HEK293 (cell line): Measurements from ENCODE around the gene TMEM259.

Source experiments
- BCL11B ChIP-seq: fragments of 450-650 bp; formaldehyde crosslinking; IDR thresholded peaks from 2 replicates; pipeline ENCODE4 v1.5.1; 2016; ENCODE audit warnings: low read depth, missing biosample characterization, missing genetic modification characterization
- ELK4 ChIP-seq: IDR thresholded peaks from 2 replicates; pipeline ENCODE4 v1.6.1; 2011; ENCODE audit warnings: mild to moderate bottlenecking, low read depth, low read length, borderline replicate concordance
- FEZF1 ChIP-seq: fragments of 450-650 bp; formaldehyde crosslinking; IDR thresholded peaks from 2 replicates; pipeline ENCODE4 v1.5.1; 2016; ENCODE audit warnings: missing biosample characterization, missing genetic modification characterization
- GFI1B ChIP-seq: fragments of 450-650 bp; formaldehyde crosslinking; IDR thresholded peaks from 2 replicates; pipeline ENCODE4 v1.5.1; 2016; ENCODE audit warnings: missing biosample characterization, missing genetic modification characterization
- HIC1 ChIP-seq: fragments of 450-650 bp; formaldehyde crosslinking; IDR thresholded peaks from 2 replicates; pipeline ENCODE4 v1.5.1; 2016; ENCODE audit warnings: missing biosample characterization, missing genetic modification characterization
- IKZF3 ChIP-seq: fragments of 450-650 bp; IDR thresholded peaks from 2 replicates; pipeline ENCODE4 v1.5.0; 2018; ENCODE audit warnings: missing biosample characterization, mild to moderate bottlenecking, missing genetic modification characterization, moderate library complexity
- KLF9 ChIP-seq: fragments of 450-650 bp; formaldehyde crosslinking; IDR thresholded peaks from 2 replicates; pipeline ENCODE4 v1.5.1; 2016; ENCODE audit warnings: missing biosample characterization, missing genetic modification characterization, low read depth
- SP2 ChIP-seq: fragments of 450-650 bp; formaldehyde crosslinking; IDR thresholded peaks from 2 replicates; pipeline ENCODE4 v1.5.1; 2016; ENCODE audit warnings: missing biosample characterization, missing genetic modification characterization
- TSHZ1 ChIP-seq: fragments of 450-650 bp; formaldehyde crosslinking; IDR thresholded peaks from 2 replicates; pipeline ENCODE4 v1.5.1; 2016; ENCODE audit warnings: missing biosample characterization, missing genetic modification characterization, borderline replicate concordance
- ZFHX2 ChIP-seq: fragments of 450-650 bp; formaldehyde crosslinking; conservative IDR thresholded peaks from 2 replicates; pipeline ENCODE4 v1.5.1; 2016; ENCODE audit warnings: missing biosample characterization, missing genetic modification characterization
- ZNF112 ChIP-seq: fragments of 450-650 bp; formaldehyde crosslinking; IDR thresholded peaks from 2 replicates; pipeline ENCODE4 v1.5.0; 2017; ENCODE audit warnings: missing biosample characterization, missing genetic modification characterization
- ZNF140 ChIP-seq: fragments of 450-650 bp; formaldehyde crosslinking; IDR thresholded peaks from 2 replicates; pipeline ENCODE4 v1.5.1; 2016; ENCODE audit warnings: missing biosample characterization, missing genetic modification characterization
- ZNF18 ChIP-seq: fragments of 450-650 bp; formaldehyde crosslinking; IDR thresholded peaks from 2 replicates; pipeline ENCODE4 v1.5.1; 2016; ENCODE audit warnings: missing biosample characterization, missing genetic modification characterization
- ZNF266 ChIP-seq: fragments of 450-650 bp; formaldehyde crosslinking; IDR thresholded peaks from 2 replicates; pipeline ENCODE4 v1.5.1; 2016; ENCODE audit warnings: missing biosample characterization, missing genetic modification characterization, low read depth
- ZNF280D ChIP-seq: fragments of 450-650 bp; formaldehyde crosslinking; IDR thresholded peaks from 2 replicates; pipeline ENCODE4 v1.5.1; 2016; ENCODE audit warnings: missing biosample characterization, missing genetic modification characterization
- ZNF324 ChIP-seq: fragments of 450-650 bp; formaldehyde crosslinking; IDR thresholded peaks from 2 replicates; pipeline ENCODE4 v1.5.1; 2016; ENCODE audit warnings: missing biosample characterization, missing genetic modification characterization
- ZNF513 ChIP-seq: fragments of 450-650 bp; IDR thresholded peaks from 2 replicates; pipeline ENCODE4 v1.5.1; 2018; ENCODE audit warnings: missing biosample characterization, missing genetic modification characterization
- ZNF555 ChIP-seq: fragments of 450-650 bp; formaldehyde crosslinking; conservative IDR thresholded peaks from 2 replicates; pipeline ENCODE4 v1.5.1; 2017; ENCODE audit warnings: missing biosample characterization, mild to moderate bottlenecking, missing genetic modification characterization, inconsistent platforms
- ZNF558 ChIP-seq: fragments of 450-650 bp; formaldehyde crosslinking; IDR thresholded peaks from 2 replicates; pipeline ENCODE4 v1.5.1; 2016; ENCODE audit warnings: missing biosample characterization, missing genetic modification characterization
- ZNF626 ChIP-seq: fragments of 450-650 bp; sonication (Bioruptor Pico); formaldehyde crosslinking; IDR thresholded peaks from 2 replicates; pipeline ENCODE4 v1.5.1; 2018; ENCODE audit warnings: missing biosample characterization, missing genetic modification characterization, inconsistent platforms
- ZNF660 ChIP-seq: fragments of 450-650 bp; IDR thresholded peaks from 2 replicates; pipeline ENCODE4 v1.5.1; 2018; ENCODE audit warnings: missing biosample characterization, mild to moderate bottlenecking, missing genetic modification characterization
- ZNF776 ChIP-seq: fragments of 450-650 bp; formaldehyde crosslinking; IDR thresholded peaks from 2 replicates; pipeline ENCODE4 v1.5.0; 2017; ENCODE audit warnings: missing biosample characterization, missing genetic modification characterization, borderline replicate concordance
- ZNF792 ChIP-seq: fragments of 450-650 bp; formaldehyde crosslinking; IDR thresholded peaks from 2 replicates; pipeline ENCODE4 v1.5.1; 2016; ENCODE audit warnings: missing biosample characterization, missing genetic modification characterization

Gene TMEM259

GRCh38 chr19:1028062-1028926 is 7.4 kb upstream of the TMEM259 start (continued):
- TF ChIP-seq ZNF18 (tag by site-specific recombination): peak; percentile 49; the same call in 1 of the 2 replicates
- no peak for TF ChIP-seq ZNF660 (tag by site-specific recombination)
- TF ChIP-seq ZNF324 (tag by site-specific recombination): no peak
- TF ChIP-seq SP2 (tag by site-specific recombination): peak; percentile 71
- no peak; the same call in 1 of the 2 replicates for TF ChIP-seq HIC1 (tag by site-specific recombination)
- no peak for TF ChIP-seq ZNF112 (tag by site-specific recombination)
- TF ChIP-seq ZNF266 (tag by site-specific recombination): no peak
- TF ChIP-seq TSHZ1 (tag by site-specific recombination): no peak
- no peak for TF ChIP-seq FEZF1 (tag by site-specific recombination)
- TF ChIP-seq IKZF3 (tag by site-specific recombination): peak; percentile 83
- no peak for TF ChIP-seq ZNF626
- peak; percentile 50 for TF ChIP-seq KLF9 (tag by site-specific recombination)
- TF ChIP-seq BCL11B: 0 out of 2 replicates have a peak, but pooled peaks have one; percentile 24
- TF ChIP-seq ELK4: no peak
- no peak for TF ChIP-seq ZNF513 (tag by site-specific recombination)
- no peak for TF ChIP-seq ZNF558
- TF ChIP-seq GFI1B (tag by site-specific recombination): no peak
- TF ChIP-seq ZNF792 (tag by site-specific recombination): no peak
- no peak for TF ChIP-seq ZNF555
- no peak for TF ChIP-seq ZNF140
- TF ChIP-seq ZFHX2 (tag by site-specific recombination): no peak
- no peak for TF ChIP-seq ZNF280D (tag by site-specific recombination)
- TF ChIP-seq ZNF776 (tag by site-specific recombination): no peak
